HepG2 (cell line): Measurements from ENCODE around the gene OPA3. TPM values are rescaled to one million over a fixed set of nuclear protein-coding genes. Genes with fewer than 3 reads are reported as not detected.

ENCODE experiments used
- FOXA3 ChIP-seq: IDR thresholded peaks from 2 replicates; pipeline ENCODE4 v1.6.1; 2016; ENCODE audit warnings: missing genetic modification reagents, missing compliant biosample characterization
- HDAC6 ChIP-seq: fragments of 200-600 bp; sonication (generic); IDR thresholded peaks from 2 replicates; pipeline ENCODE4 v1.7.0; 2017; ENCODE audit warnings: mild to moderate bottlenecking, antibody characterized with exemption, low read length, low read depth
- HIVEP1 ChIP-seq: sonication (generic); formaldehyde crosslinking; IDR thresholded peaks from 2 replicates; pipeline ENCODE4 v1.4.0; 2020; ENCODE audit warnings: mild to moderate bottlenecking, missing genetic modification reagents
- KMT2A ChIP-seq: sonication (generic); formaldehyde crosslinking; IDR thresholded peaks from 2 replicates; pipeline ENCODE4 v1.4.0; 2020; ENCODE audit warnings: missing genetic modification reagents
- LCORL ChIP-seq, 2 experiments: fragments of 450-650 bp in 1 of 2; sonication (generic) in 1 of 2; formaldehyde crosslinking in 1 of 2; IDR thresholded peaks; 2 replicates each; pipeline versions ENCODE4 v1.5.0 to v1.6.1; 2017 to 2020; ENCODE audit warnings: antibody characterized with exemption in 1 of 2, missing genetic modification reagents in 1 of 2
- MYNN ChIP-seq: sonication (generic); formaldehyde crosslinking; IDR thresholded peaks from 2 replicates; pipeline ENCODE4 v1.4.0; 2020; ENCODE audit warnings: mild to moderate bottlenecking, low read depth, missing genetic modification reagents
- MYPOP ChIP-seq: sonication (generic); formaldehyde crosslinking; IDR thresholded peaks from 2 replicates; pipeline ENCODE4 v1.8.1; 2023; ENCODE audit warnings: mild to moderate bottlenecking, moderate library complexity, missing genetic modification reagents
- NFE2L1 ChIP-seq: sonication (generic); formaldehyde crosslinking; IDR thresholded peaks from 2 replicates; pipeline ENCODE4 v1.4.0; 2020; ENCODE audit warnings: missing genetic modification reagents, mild to moderate bottlenecking, borderline replicate concordance
- PAF1 ChIP-seq: IDR thresholded peaks from 2 replicates; pipeline ENCODE4 v1.6.1; 2016; ENCODE audit warnings: missing genetic modification reagents, missing compliant biosample characterization
- PHF20 ChIP-seq: sonication (generic); formaldehyde crosslinking; IDR thresholded peaks from 2 replicates; pipeline ENCODE4 v1.5.0; 2020; ENCODE audit warnings: mild to moderate bottlenecking, missing genetic modification reagents
- PHF8 ChIP-seq: sonication (generic); formaldehyde crosslinking; IDR thresholded peaks from 2 replicates; pipeline ENCODE4 v1.5.0; 2020; ENCODE audit warnings: missing genetic modification reagents
- SNAI1 ChIP-seq: sonication (generic); formaldehyde crosslinking; IDR thresholded peaks from 2 replicates; pipeline ENCODE4 v1.5.0; 2020; ENCODE audit warnings: mild to moderate bottlenecking, missing genetic modification reagents, borderline replicate concordance
- SOX6 ChIP-seq, 2 experiments: fragments of 450-650 bp in 1 of 2; sonication (generic) in 1 of 2; formaldehyde crosslinking in 1 of 2; IDR thresholded peaks; 2 replicates each; pipeline versions ENCODE4 v1.4.0 to v1.6.1; 2017 to 2020; ENCODE audit warnings: antibody characterized with exemption in 1 of 2, mild to moderate bottlenecking in 1 of 2, missing genetic modification reagents in 1 of 2
- SP1 ChIP-seq, 2 experiments: fragments of 450-650 bp in 1 of 2; sonication (generic) in 1 of 2; formaldehyde crosslinking in 1 of 2; IDR thresholded peaks; 2 replicates each; pipeline versions ENCODE4 v1.4.0 to v1.6.1; 2016 to 2020; ENCODE audit warnings: missing genetic modification reagents in 1 of 2
- SP4 ChIP-seq: sonication (generic); formaldehyde crosslinking; IDR thresholded peaks from 2 replicates; pipeline ENCODE4 v1.8.1; 2023; ENCODE audit warnings: mild to moderate bottlenecking, missing genetic modification reagents
- ZNF205 ChIP-seq: IDR thresholded peaks from 2 replicates; pipeline ENCODE4 v1.6.1; 2018; ENCODE audit warnings: missing biosample characterization, missing genetic modification reagents
- ZNF232 ChIP-seq: sonication (generic); formaldehyde crosslinking; IDR thresholded peaks from 2 replicates; pipeline ENCODE4 v1.4.0; 2020; ENCODE audit warnings: missing genetic modification reagents, borderline replicate concordance
- ZNF891 ChIP-seq: sonication (generic); formaldehyde crosslinking; IDR thresholded peaks from 2 replicates; pipeline ENCODE4 v1.5.0; 2020; ENCODE audit warnings: mild to moderate bottlenecking, missing genetic modification reagents
- polyA plus RNA-seq, 8 experiments: library from polyadenylated mRNA; depleted of rRNA in 3 of 8; stranded (reverse) in 7 of 8; unstranded in 1 of 8; fragments of >200 nt; fragmentation: Illumina TruSeq in 4 of 8; extraction: Trizol in 4 of 8; gene quantifications; 2 replicates each; pipeline versions ENCODE4 v1.2.1 to v1.2.3, GENCODE V29; 2011 to 2016; ENCODE audit warnings: low read depth in 4 of 8, missing spikeins in 1 of 8, mixed read lengths in 1 of 8; ENCODE audit not compliant: insufficient read depth in 1 of 8
- total RNA-seq, 5 experiments: library from RNA; depleted of rRNA; stranded (reverse); fragments of >200 nt; fragmentation: Illumina TruSeq; extraction: Trizol; gene quantifications; 2 replicates each; pipeline ENCODE4 v1.2.3, GENCODE V29; 2016; ENCODE audit warnings: low read depth in 1 of 5
- TF ChIP-seq, protein P1 (sequence below): sonication (generic); formaldehyde crosslinking; IDR thresholded peaks from 2 replicates; pipeline ENCODE4 v1.8.0; 2022; ENCODE audit warnings: missing genetic modification reagents, mild to moderate bottlenecking, inconsistent platforms, borderline replicate concordance
- TF ChIP-seq, protein P2 (sequence below): sonication (generic); formaldehyde crosslinking; IDR thresholded peaks from 2 replicates; pipeline ENCODE4 v1.5.0; 2020; ENCODE audit warnings: missing genetic modification reagents
- TF ChIP-seq, protein P3 (sequence below): sonication (generic); formaldehyde crosslinking; IDR thresholded peaks from 2 replicates; pipeline ENCODE4; 2020; ENCODE audit warnings: missing genetic modification reagents, mild to moderate bottlenecking, borderline replicate concordance

OPA3 gene
- total and polyA plus RNA-seq, 2 of the 13 experiments (the other 11 are each of a cell fraction or from before 2014, with no cell fraction given), result 8.3 to 17.7 TPM

DNA sequence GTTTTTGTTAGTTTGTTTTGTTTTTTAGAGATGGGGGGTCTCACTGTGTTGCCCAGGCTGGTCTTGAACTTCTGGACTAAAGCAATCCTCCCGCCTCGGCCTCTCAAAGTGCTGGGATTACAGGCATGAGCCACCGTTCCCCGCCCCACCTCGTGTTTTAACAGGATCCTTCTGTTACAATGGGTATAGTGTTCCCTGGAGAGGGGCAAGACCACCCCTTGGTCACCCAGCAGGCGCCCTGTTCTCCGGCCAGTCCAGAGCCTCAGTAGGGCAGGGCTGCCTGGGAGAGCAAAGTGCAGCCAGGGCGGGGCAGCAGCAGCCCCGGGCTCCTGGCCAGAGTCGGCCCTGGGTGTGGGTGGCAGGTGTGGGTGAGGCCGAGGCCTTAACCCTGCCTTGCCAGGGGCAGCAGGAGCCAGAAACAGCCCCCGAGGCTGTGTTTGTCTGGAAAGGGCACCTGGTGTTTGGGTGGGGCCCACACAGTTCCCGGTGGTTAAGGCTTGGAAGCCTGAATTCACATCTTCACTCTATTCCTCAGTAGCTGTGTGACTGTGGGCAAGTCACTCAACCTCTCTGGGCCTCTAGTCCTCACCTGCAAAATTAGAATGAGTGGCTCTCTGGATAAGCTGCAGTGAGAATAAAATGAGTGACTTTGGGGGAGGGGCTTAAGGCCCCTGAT lies 70.1 kb downstream of the OPA3 start (continued):
- no peak for TF ChIP-seq SNAI1 (CRISPR knock-in tag)
- no peak for TF ChIP-seq PHF8 (CRISPR knock-in tag)
- TF ChIP-seq, protein P1, sequence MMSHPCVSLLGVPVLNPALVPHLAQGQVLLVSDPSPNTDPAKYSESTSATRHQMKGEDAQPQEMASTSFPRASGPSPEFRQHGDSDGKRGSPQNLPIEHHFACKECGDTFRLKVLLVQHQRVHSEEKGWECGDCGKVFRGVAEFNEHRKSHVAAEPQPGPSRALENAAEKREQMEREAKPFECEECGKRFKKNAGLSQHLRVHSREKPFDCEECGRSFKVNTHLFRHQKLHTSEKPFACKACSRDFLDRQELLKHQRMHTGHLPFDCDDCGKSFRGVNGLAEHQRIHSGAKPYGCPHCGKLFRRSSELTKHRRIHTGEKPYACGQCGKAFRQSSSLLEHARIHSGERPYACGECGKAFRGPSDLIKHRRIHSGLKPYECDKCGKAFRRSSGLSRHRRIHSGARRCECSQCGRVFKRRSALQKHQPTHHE, result no peak
- TF ChIP-seq NFE2L1, result no peak
- peak; percentile 59 for TF ChIP-seq FOXA3
- TF ChIP-seq SOX6 (IDR thresholded peaks at IDR 0.05), result no peak
- TF ChIP-seq SOX6 (CRISPR knock-in tag; IDR thresholded peaks at IDR 0.05), result peak; percentile 71; the same call in 1 of the 2 replicates
- TF ChIP-seq ZNF232 (CRISPR knock-in tag), result peak; percentile 61; the same call in 1 of the 2 replicates
- no peak for TF ChIP-seq HDAC6
- TF ChIP-seq, protein P2, sequence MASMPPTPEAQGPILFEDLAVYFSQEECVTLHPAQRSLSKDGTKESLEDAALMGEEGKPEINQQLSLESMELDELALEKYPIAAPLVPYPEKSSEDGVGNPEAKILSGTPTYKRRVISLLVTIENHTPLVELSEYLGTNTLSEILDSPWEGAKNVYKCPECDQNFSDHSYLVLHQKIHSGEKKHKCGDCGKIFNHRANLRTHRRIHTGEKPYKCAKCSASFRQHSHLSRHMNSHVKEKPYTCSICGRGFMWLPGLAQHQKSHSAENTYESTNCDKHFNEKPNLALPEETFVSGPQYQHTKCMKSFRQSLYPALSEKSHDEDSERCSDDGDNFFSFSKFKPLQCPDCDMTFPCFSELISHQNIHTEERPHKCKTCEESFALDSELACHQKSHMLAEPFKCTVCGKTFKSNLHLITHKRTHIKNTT (CRISPR knock-in tag), result no peak
- TF ChIP-seq HIVEP1 (CRISPR knock-in tag), result no peak
- TF ChIP-seq SP4 (CRISPR knock-in tag), result peak; percentile 74; the same call in 1 of the 2 replicates
- no peak for TF ChIP-seq PAF1
- no peak for TF ChIP-seq ZNF205 (CRISPR knock-in tag)
- TF ChIP-seq, protein P3, sequence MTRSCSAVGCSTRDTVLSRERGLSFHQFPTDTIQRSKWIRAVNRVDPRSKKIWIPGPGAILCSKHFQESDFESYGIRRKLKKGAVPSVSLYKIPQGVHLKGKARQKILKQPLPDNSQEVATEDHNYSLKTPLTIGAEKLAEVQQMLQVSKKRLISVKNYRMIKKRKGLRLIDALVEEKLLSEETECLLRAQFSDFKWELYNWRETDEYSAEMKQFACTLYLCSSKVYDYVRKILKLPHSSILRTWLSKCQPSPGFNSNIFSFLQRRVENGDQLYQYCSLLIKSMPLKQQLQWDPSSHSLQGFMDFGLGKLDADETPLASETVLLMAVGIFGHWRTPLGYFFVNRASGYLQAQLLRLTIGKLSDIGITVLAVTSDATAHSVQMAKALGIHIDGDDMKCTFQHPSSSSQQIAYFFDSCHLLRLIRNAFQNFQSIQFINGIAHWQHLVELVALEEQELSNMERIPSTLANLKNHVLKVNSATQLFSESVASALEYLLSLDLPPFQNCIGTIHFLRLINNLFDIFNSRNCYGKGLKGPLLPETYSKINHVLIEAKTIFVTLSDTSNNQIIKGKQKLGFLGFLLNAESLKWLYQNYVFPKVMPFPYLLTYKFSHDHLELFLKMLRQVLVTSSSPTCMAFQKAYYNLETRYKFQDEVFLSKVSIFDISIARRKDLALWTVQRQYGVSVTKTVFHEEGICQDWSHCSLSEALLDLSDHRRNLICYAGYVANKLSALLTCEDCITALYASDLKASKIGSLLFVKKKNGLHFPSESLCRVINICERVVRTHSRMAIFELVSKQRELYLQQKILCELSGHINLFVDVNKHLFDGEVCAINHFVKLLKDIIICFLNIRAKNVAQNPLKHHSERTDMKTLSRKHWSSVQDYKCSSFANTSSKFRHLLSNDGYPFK (CRISPR knock-in tag), result peak; percentile 35; the same call in 1 of the 2 replicates
- TF ChIP-seq ZNF891 (CRISPR knock-in tag), result no peak
- TF ChIP-seq MYNN (CRISPR knock-in tag), result no peak
- no peak for TF ChIP-seq KMT2A (CRISPR knock-in tag)
- TF ChIP-seq MYPOP (CRISPR knock-in tag), result peak; percentile 61; the same call in 1 of the 2 replicates
- no peak for TF ChIP-seq LCORL (IDR thresholded peaks at IDR 0.05)
- TF ChIP-seq LCORL (CRISPR knock-in tag; IDR thresholded peaks at IDR 0.05), result peak; percentile 83
- no peak for TF ChIP-seq SP1 (IDR thresholded peaks at IDR 0.05)
- TF ChIP-seq SP1 (CRISPR knock-in tag; IDR thresholded peaks at IDR 0.05), result peak; percentile 24; the same call in 1 of the 2 replicates
- TF ChIP-seq PHF20 (CRISPR knock-in tag), result no peak
